GM12873 (cell line): ENCODE data around the gene CTTNBP2.
A peak's percentile ranks its signal among the peaks of the same experiment; 100 is the strongest.

Experiments
- TF ChIP-seq, protein P1 (sequence below): IDR thresholded peaks from 2 replicates; pipeline ENCODE4 v1.5.1; 2012; ENCODE audit warnings: low read depth, mild to moderate bottlenecking, moderate library complexity, low read length, control low read depth; ENCODE audit not compliant: insufficient read depth; ENCODE audit errors: missing control alignments

The CTTNBP2 gene

DNA sequence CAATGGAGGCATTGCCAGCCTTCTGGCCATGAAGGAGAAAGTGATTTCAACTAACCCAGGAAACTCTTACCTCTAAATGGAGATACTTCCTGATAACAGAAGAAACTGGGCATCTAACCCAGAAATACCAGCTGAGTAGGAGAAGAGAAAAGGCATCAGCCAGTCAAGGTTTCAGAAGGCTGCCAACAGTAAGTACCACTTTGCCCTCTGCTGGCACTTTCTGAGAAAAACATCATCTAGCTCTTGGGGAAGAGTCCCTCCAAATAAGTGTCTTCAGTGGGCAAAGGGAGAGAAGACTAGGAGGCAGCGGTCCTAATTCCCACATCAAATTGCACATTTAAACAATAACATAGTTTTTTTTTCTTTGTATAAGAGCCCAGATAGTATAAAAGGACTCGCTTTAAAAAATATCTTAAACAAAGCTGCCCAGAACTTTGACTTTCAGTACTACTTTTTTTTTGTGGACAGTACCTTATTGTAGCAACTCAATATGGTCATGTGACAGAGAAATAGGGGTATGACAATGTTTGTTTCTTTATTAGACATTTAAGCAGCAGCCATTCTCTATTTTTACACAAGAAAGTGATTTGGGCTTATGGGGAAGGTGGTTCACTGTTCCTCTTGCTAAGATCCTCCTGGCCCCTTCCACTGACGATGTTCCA lies 157.3 kb downstream of the CTTNBP2 start:
- TF ChIP-seq, protein P1, sequence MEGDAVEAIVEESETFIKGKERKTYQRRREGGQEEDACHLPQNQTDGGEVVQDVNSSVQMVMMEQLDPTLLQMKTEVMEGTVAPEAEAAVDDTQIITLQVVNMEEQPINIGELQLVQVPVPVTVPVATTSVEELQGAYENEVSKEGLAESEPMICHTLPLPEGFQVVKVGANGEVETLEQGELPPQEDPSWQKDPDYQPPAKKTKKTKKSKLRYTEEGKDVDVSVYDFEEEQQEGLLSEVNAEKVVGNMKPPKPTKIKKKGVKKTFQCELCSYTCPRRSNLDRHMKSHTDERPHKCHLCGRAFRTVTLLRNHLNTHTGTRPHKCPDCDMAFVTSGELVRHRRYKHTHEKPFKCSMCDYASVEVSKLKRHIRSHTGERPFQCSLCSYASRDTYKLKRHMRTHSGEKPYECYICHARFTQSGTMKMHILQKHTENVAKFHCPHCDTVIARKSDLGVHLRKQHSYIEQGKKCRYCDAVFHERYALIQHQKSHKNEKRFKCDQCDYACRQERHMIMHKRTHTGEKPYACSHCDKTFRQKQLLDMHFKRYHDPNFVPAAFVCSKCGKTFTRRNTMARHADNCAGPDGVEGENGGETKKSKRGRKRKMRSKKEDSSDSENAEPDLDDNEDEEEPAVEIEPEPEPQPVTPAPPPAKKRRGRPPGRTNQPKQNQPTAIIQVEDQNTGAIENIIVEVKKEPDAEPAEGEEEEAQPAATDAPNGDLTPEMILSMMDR = peak; percentile 66

DNA sequence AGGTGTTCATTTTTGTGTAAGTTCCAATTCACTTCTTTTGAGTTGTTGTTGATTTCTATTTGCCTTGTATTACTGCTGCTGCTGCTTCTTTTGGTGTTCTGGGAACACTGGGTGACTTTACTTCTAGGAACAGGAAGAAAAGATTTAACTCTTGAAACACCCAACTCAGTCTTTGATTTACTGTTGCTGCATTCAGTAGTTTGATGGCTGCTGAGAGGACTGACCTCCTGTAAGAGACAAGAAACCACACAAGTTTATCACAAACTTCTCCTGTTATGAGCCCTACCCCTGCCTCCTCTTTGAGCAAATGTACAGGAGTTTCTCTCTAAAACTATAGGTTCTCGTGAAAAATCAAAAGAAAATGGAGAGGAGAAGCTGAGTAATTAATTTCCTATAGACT lies 161.7 kb downstream of the CTTNBP2 start:
- TF ChIP-seq, protein P1 = no peak

DNA sequence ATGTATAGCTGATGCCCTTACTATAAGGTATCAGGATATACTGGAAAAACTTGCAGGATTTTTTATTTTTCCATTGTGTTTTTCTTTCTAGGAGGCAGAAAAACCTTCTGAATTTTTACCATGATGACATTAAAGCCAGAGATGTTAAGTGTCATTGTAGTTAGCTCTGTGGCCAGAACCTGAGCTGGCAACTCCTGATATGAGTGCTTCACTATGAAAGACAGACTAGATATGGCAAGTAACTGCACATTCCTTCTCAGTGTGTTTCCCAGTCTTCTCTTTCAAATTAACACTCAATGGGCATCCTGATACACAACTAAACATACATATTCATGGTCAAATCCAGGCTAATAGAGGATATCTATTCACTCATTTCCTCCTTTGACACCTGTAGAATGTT lies 166.2 kb downstream of the CTTNBP2 start:
- TF ChIP-seq, protein P1 = no peak

DNA sequence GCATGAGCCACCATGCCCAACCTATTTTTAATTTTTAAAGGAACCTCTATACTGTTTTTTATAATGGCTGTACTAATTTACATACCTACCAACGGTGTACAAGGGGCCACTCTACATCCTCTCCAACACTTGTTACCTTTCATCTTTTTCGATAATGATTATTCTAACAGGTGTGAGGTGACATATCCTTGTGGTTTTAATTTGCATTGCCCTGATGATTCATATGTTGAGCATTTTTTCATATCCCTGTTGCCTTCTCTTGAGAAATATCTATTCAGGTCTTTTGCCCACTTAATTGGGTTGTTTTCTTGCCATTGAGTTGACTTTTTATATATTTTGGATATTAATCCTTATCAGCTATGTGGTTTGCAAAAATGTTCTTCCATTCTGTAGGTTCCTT lies 167.0 kb downstream of the CTTNBP2 start:
- TF ChIP-seq, protein P1 = no peak

DNA sequence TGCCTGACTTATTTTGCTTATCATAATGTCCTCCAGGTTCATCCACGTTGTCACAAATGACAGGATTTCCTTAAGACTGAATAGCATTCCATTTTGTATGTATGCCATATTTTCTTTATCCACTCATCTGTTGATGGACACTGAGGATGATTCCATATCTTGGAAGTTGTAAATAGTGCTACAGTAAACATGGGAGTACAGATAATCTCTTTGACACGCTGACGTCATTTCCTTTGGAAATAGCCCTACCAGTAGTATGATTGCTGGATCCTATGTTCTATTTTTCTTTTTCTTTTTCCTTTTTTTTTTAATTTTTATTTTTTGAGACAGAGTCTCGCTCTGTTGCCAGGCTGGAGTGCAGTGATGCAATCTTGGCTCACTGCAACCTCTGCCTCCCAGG lies 167.6 kb downstream of the CTTNBP2 start:
- TF ChIP-seq, protein P1 = no peak

DNA sequence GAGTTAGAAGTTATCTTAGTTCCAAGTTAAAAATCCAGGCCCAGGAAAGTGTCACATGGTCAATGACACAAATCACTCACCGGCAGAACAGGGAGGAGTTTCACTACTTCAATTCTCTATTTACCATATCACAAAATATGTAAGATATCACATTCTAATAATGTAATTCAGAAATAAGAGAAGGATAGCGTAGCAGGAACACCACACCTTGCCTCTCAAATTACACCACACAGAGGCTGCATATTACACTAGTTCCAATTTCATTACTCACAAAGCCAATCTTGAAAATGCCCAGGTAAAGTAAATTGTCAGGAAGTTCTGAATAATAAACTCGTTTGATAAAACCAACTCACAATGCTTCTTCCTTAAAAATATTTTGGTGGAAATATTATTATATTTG lies 169.2 kb downstream of the CTTNBP2 start:
- TF ChIP-seq, protein P1 = no peak

DNA sequence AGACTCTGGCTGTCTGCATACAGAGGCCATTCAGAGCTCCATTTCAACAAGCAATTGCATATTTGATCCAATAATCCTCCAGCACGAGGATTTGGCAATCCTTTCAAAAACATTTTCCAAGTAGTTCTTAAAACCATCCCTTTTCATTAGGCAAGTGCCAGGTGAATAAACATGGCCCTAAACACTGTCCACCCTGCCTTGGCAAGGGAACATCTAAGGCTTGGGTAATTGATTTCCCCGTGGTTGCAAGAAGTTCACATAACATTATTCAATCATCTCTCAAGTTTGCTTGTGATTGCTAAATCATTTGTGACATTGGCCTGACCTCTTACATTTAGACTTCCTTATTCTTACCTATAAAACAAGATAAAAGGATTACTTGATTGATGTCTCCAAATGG lies 175.2 kb downstream of the CTTNBP2 start:
- TF ChIP-seq, protein P1 = no peak

DNA sequence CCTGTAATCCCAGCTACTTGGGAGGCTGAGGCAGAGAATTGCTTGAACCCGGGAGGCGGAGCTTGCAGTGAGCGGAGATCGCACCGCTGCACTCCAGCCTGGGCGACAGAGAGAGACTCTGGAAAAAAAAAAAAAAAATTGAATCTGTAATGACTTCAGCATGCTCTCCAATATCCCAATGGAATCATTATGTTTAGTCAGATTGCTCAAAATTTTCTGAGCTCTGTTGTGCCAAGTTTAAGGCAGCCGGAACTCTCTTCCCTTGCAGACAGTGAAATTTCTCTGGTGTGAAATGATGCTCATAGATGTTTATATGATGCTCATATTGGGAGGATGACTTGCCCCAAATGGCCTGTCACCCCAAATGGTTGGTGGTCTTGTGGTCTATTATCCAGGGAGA lies 180.9 kb downstream of the CTTNBP2 start:
- TF ChIP-seq, protein P1 = no peak
